GM23338 (cell line): ENCODE data around the gene ORC6.

Source experiments
- CREB1 ChIP-seq: fragments of 250-450 bp; sonication (Bioruptor Pico); IDR thresholded peaks from 2 replicates; pipeline ENCODE4 v1.5.0; 2020; ENCODE audit warnings: low read depth, mild to moderate bottlenecking, moderate library complexity
- CTCF ChIP-seq, 2 experiments: fragments of 200-600 bp in 1 of 2; sonication (generic) in 1 of 2; conservative IDR thresholded peaks; 2 replicates each; pipeline versions ENCODE4 v1.5.1 to v1.6.1; 2016 to 2017; ENCODE audit warnings: antibody characterized with exemption in 2 of 2, low read depth in 2 of 2, mild to moderate bottlenecking in 2 of 2, moderate library complexity in 1 of 2
- ETS1 ChIP-seq: IDR thresholded peaks from 2 replicates; pipeline ENCODE4 v1.6.1; 2016; ENCODE audit warnings: antibody characterized with exemption
- EZH2 ChIP-seq: fragments of 200-600 bp; sonication (generic); IDR thresholded peaks from one replicate; pipeline ENCODE4 v1.8.0; 2017; ENCODE audit warnings: antibody characterized with exemption, mild to moderate bottlenecking, low read depth; ENCODE audit not compliant: unreplicated experiment
- EZH2phosphoT487 ChIP-seq: fragments of 200-600 bp; sonication (generic); IDR thresholded peaks from one replicate; pipeline ENCODE4 v1.8.1; 2018; ENCODE audit warnings: antibody characterized with exemption; ENCODE audit not compliant: unreplicated experiment
- JUNB ChIP-seq: IDR thresholded peaks from one replicate; pipeline ENCODE4 v1.6.1; 2016; ENCODE audit warnings: antibody characterized with exemption; ENCODE audit not compliant: unreplicated experiment
- NANOG ChIP-seq: IDR thresholded peaks from 2 replicates; pipeline ENCODE4 v1.6.1; 2016; ENCODE audit warnings: antibody characterized with exemption, borderline replicate concordance
- POLR2AphosphoS5 ChIP-seq: IDR thresholded peaks from 2 replicates; pipeline ENCODE4 v1.6.1; 2016; ENCODE audit warnings: antibody characterized with exemption, low read depth
- REST ChIP-seq: IDR thresholded peaks from one replicate; pipeline ENCODE4 v1.6.1; 2018; ENCODE audit warnings: antibody characterized with exemption; ENCODE audit not compliant: unreplicated experiment
- STAT1 ChIP-seq: IDR thresholded peaks from one replicate; pipeline ENCODE4 v1.6.1; 2016; ENCODE audit warnings: antibody characterized with exemption; ENCODE audit not compliant: unreplicated experiment
- ZNF331 ChIP-seq: fragments of 250-450 bp; sonication (Bioruptor Pico); IDR thresholded peaks from 2 replicates; pipeline ENCODE4 v1.5.0; 2020; ENCODE audit warnings: low read depth, mild to moderate bottlenecking, moderate library complexity
- ZNF462 ChIP-seq: fragments of 250-450 bp; sonication (Bioruptor Pico); IDR thresholded peaks from 2 replicates; pipeline ENCODE4 v1.5.0; 2020; ENCODE audit warnings: mild to moderate bottlenecking, moderate library complexity

GRCh38 chr16:46688101-46688653 lies 1.3 kb upstream of the ORC6 start:
- TF ChIP-seq CTCF (conservative IDR thresholded peaks at IDR 0.05; ENCODE audit: low read depth in 2 of 2) (no peak; a peak in 2 of 4 replicates), ZNF331 (CRISPR knock-in tag) (no peak), STAT1 (no peak), POLR2AphosphoS5 (no peak), CREB1 (CRISPR knock-in tag) (no peak), EZH2 (no peak), REST (no peak), JUNB (no peak), ETS1 (no peak), EZH2phosphoT487 (no peak), ZNF462 (CRISPR knock-in tag) (no peak), NANOG (no peak)
